ENCODE data around the gene RMC1. TPM values are rescaled to one million over a fixed set of nuclear protein-coding genes. Genes with fewer than 3 reads are reported as not detected.
"Not testable (repeated sequence)": the region's sequence is repeated elsewhere in the genome, so short reads cannot be mapped to it uniquely, and the experiment has no call there.

Gene RMC1
- total RNA-seq, 1 donor from 2014 or later: 31.6 TPM

- Histone ChIP-seq H3K4me3 (no peak overlapping the region), H3K36me3 (no peaks in the 10 kb centered on the region), H3K9ac (no peak overlapping the region), H3K79me2 (ENCODE audit: low read depth) (no peaks in the 10 kb centered on the region), H3K27me3 (no peaks in the 10 kb centered on the region), H4K20me1 (ENCODE audit: low read depth) (no peaks in the 10 kb centered on the region), H3K4me1 (no peaks in the 10 kb centered on the region), H3K9me3 (ENCODE audit: low read depth) (no peaks in the 10 kb centered on the region), H3K4me2 (no peak overlapping the region), H2AFZ (replicated peaks) (no peak overlapping the region), H3F3A (ENCODE audit: low read depth) (no peaks in the 10 kb centered on the region), H3K27ac (no peak overlapping the region)
- no peak for DNase-seq (ENCODE audit: low spot score)
- no peaks in the 10 kb centered on the region for H3K4me1 Mint-ChIP-seq
- H3K9me3 Mint-ChIP-seq: no peaks in the 10 kb centered on the region
- no peak for TF ChIP-seq EZH2 (IDR thresholded peaks at IDR 0.05)
- TF ChIP-seq EZH2phosphoT487 (IDR thresholded peaks at IDR 0.05): no peak
- TF ChIP-seq, protein P1, sequence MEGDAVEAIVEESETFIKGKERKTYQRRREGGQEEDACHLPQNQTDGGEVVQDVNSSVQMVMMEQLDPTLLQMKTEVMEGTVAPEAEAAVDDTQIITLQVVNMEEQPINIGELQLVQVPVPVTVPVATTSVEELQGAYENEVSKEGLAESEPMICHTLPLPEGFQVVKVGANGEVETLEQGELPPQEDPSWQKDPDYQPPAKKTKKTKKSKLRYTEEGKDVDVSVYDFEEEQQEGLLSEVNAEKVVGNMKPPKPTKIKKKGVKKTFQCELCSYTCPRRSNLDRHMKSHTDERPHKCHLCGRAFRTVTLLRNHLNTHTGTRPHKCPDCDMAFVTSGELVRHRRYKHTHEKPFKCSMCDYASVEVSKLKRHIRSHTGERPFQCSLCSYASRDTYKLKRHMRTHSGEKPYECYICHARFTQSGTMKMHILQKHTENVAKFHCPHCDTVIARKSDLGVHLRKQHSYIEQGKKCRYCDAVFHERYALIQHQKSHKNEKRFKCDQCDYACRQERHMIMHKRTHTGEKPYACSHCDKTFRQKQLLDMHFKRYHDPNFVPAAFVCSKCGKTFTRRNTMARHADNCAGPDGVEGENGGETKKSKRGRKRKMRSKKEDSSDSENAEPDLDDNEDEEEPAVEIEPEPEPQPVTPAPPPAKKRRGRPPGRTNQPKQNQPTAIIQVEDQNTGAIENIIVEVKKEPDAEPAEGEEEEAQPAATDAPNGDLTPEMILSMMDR (IDR thresholded peaks at IDR 0.05): no peak
- H3K27ac Mint-ChIP-seq: no peak overlapping the region
- no peak overlapping the region for H3K4me3 Mint-ChIP-seq
- peaks cover 32% of the 10 kb centered on the region for H3K36me3 Mint-ChIP-seq
- H3K27me3 Mint-ChIP-seq (ENCODE audit: insufficient read depth, low read depth): no peaks in the 10 kb centered on the region
Observed at GRCh38 chr18:23552505-23552904, 49.2 kb downstream of the RMC1 start.

DNA sequence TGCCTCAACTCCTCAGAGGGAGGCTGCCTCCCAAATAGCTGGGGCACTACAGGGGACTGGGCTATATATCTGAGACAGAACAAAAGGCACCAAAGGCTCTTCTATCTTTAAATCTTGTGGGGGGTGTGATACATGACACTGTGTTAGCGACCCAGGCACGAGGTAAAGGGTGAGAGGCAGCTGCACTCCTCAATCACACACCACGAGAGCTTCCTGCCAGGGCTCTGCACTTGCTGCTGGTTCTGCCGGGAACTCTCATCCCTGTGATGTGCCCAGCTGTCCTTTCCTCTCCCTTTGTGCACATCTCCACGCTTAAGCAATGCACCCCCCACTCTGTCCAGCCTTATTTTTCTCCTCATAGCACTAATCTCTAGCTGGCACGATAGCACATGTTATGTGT, 50.6 kb downstream of the RMC1 start:
- Mint-ChIP-seq H3K4me1 (no peaks in the 10 kb centered on the region), H3K27ac (no peak overlapping the region), H3K27me3 (ENCODE audit: insufficient read depth, low read depth) (no peaks in the 10 kb centered on the region), H3K9me3 (no peaks in the 10 kb centered on the region), H3K36me3 (peaks cover 29% of the 10 kb centered on the region), H3K4me3 (no peak overlapping the region)
- TF ChIP-seq EZH2 (IDR thresholded peaks at IDR 0.05): no peak
- TF ChIP-seq, protein P1 (IDR thresholded peaks at IDR 0.05): no peak
- TF ChIP-seq EZH2phosphoT487 (IDR thresholded peaks at IDR 0.05): no peak
- Histone ChIP-seq H3K4me2 (no peak overlapping the region), H3F3A (ENCODE audit: low read depth) (no peaks in the 10 kb centered on the region), H3K4me1 (no peaks in the 10 kb centered on the region), H3K79me2 (ENCODE audit: low read depth) (no peaks in the 10 kb centered on the region), H4K20me1 (ENCODE audit: low read depth) (no peaks in the 10 kb centered on the region), H3K9me3 (ENCODE audit: low read depth) (no peaks in the 10 kb centered on the region), H3K27ac (no peak overlapping the region), H3K36me3 (no peaks in the 10 kb centered on the region), H3K4me3 (no peak overlapping the region), H2AFZ (replicated peaks) (no peak overlapping the region), H3K9ac (no peak overlapping the region), H3K27me3 (no peaks in the 10 kb centered on the region)
- DNase-seq (ENCODE audit: low spot score): no peak

- TF ChIP-seq EZH2 (IDR thresholded peaks at IDR 0.05): no peak
- no peak overlapping the region for H3K27ac ChIP-seq
- no peaks in the 10 kb centered on the region for H3K79me2 ChIP-seq (ENCODE audit: low read depth)
- H3K36me3 ChIP-seq: no peaks in the 10 kb centered on the region
- no peak overlapping the region for H3K4me2 ChIP-seq
- no peak overlapping the region for H2AFZ ChIP-seq (replicated peaks)
- no peaks in the 10 kb centered on the region for H3K27me3 ChIP-seq
- no peak overlapping the region for H3K9ac ChIP-seq
- DNase-seq (ENCODE audit: low spot score): no peak
- H4K20me1 ChIP-seq (ENCODE audit: low read depth): no peaks in the 10 kb centered on the region
- no peak overlapping the region for H3K4me3 Mint-ChIP-seq
- no peak overlapping the region for H3K4me3 ChIP-seq
- no peaks in the 10 kb centered on the region for H3K9me3 ChIP-seq (ENCODE audit: low read depth)
- no peaks in the 10 kb centered on the region for H3K9me3 Mint-ChIP-seq
- H3K4me1 ChIP-seq: no peaks in the 10 kb centered on the region
- H3F3A ChIP-seq (ENCODE audit: low read depth): no peaks in the 10 kb centered on the region
- H3K4me1 Mint-ChIP-seq: no peaks in the 10 kb centered on the region
- no peak overlapping the region for H3K27ac Mint-ChIP-seq
- H3K27me3 Mint-ChIP-seq (ENCODE audit: insufficient read depth, low read depth): no peaks in the 10 kb centered on the region
- peaks cover 41% of the 10 kb centered on the region for H3K36me3 Mint-ChIP-seq
Observed at GRCh38 chr18:23556145-23556780, 53.0 kb downstream of the RMC1 start.

- not testable (repeated sequence) for H3K79me2 ChIP-seq (ENCODE audit: low read depth); H3K9me3 Mint-ChIP-seq; H3F3A ChIP-seq (ENCODE audit: low read depth); H3K4me1 Mint-ChIP-seq; H3K9ac ChIP-seq; H3K4me3 Mint-ChIP-seq; H3K27ac ChIP-seq; H3K27me3 ChIP-seq; H4K20me1 ChIP-seq (ENCODE audit: low read depth); H3K9me3 ChIP-seq (ENCODE audit: low read depth); DNase-seq (ENCODE audit: low spot score); H2AFZ ChIP-seq (replicated peaks); H3K27ac Mint-ChIP-seq; H3K4me3 ChIP-seq; H3K36me3 ChIP-seq; H3K27me3 Mint-ChIP-seq (ENCODE audit: insufficient read depth, low read depth); H3K4me2 ChIP-seq; H3K4me1 ChIP-seq
- peaks cover 43% of the 10 kb centered on the region for H3K36me3 Mint-ChIP-seq
Observed at GRCh38 chr18:23557511-23557910, 54.2 kb downstream of the RMC1 start.
